Measurements from ENCODE around the gene OOSP3.
"Not testable (repeated sequence)": the region's sequence is repeated elsewhere in the genome, so short reads cannot be mapped to it uniquely, and the experiment has no call there.

OOSP3 gene

GRCh38 chr11:59901306-59901705, 22.7 kb downstream of the OOSP3 start:
- no peaks in the 10 kb centered on the region for H3K36me3 ChIP-seq (ENCODE audit: insufficient read depth, low read length)
- H4K20me1 ChIP-seq (ENCODE audit: insufficient read depth, low read length), result no peaks in the 10 kb centered on the region
- H3K4me2 ChIP-seq (ENCODE audit: low read length), result no peak overlapping the region
- TF ChIP-seq EZH2 (IDR thresholded peaks at IDR 0.05; ENCODE audit: borderline replicate concordance, low read length) (no peak), CTCF (IDR thresholded peaks at IDR 0.05; ENCODE audit: low read length) (no peak)
- H3K79me2 ChIP-seq (ENCODE audit: insufficient read depth, low read length), result no peaks in the 10 kb centered on the region
- no peak overlapping the region for H3K4me3 ChIP-seq (ENCODE audit: low read depth, low read length, poor library complexity, severe bottlenecking)
- no peak overlapping the region for H2AFZ ChIP-seq (ENCODE audit: low read length)
- no peaks in the 10 kb centered on the region for H3K9me2 ChIP-seq (ENCODE audit: low read depth, low read length)
- H3K27ac ChIP-seq (ENCODE audit: low read depth, low read length, poor library complexity, severe bottlenecking), result no peak overlapping the region
- no peaks in the 10 kb centered on the region for H3K4me1 ChIP-seq (ENCODE audit: insufficient read depth, low read length, severe bottlenecking)
- no peaks in the 10 kb centered on the region for H3K9me3 ChIP-seq (ENCODE audit: low read length)
- no peaks in the 10 kb centered on the region for H3F3A ChIP-seq (ENCODE audit: insufficient read depth, low read length)
- no peaks in the 10 kb centered on the region for H3K27me3 ChIP-seq (ENCODE audit: insufficient read depth, low read length)
- no peak overlapping the region for H3K9ac ChIP-seq (ENCODE audit: low read length)

- not testable (repeated sequence) for H3K27ac ChIP-seq (ENCODE audit: low read depth, low read length, poor library complexity, severe bottlenecking); H3K4me1 ChIP-seq (ENCODE audit: insufficient read depth, low read length, severe bottlenecking); H3K27me3 ChIP-seq (ENCODE audit: insufficient read depth, low read length); H3K36me3 ChIP-seq (ENCODE audit: insufficient read depth, low read length); H3K4me2 ChIP-seq (ENCODE audit: low read length); H4K20me1 ChIP-seq (ENCODE audit: insufficient read depth, low read length); H3K9me2 ChIP-seq (ENCODE audit: low read depth, low read length); H2AFZ ChIP-seq (ENCODE audit: low read length); H3K9me3 ChIP-seq (ENCODE audit: low read length); H3K79me2 ChIP-seq (ENCODE audit: insufficient read depth, low read length); H3K4me3 ChIP-seq (ENCODE audit: low read depth, low read length, poor library complexity, severe bottlenecking); H3F3A ChIP-seq (ENCODE audit: insufficient read depth, low read length); H3K9ac ChIP-seq (ENCODE audit: low read length)
These were observed 25.0 kb downstream of the OOSP3 start for GRCh38 chr11:59903569-59903968.

GRCh38 chr11:59918480-59918879, 39.9 kb downstream of the OOSP3 start:
- Histone ChIP-seq H3K9ac (ENCODE audit: low read length) (no peak overlapping the region), H4K20me1 (ENCODE audit: insufficient read depth, low read length) (no peaks in the 10 kb centered on the region), H3K4me2 (ENCODE audit: low read length) (no peak overlapping the region), H2AFZ (ENCODE audit: low read length) (no peak overlapping the region), H3K27me3 (ENCODE audit: insufficient read depth, low read length) (no peaks in the 10 kb centered on the region), H3K9me3 (ENCODE audit: low read length) (peaks cover 8% of the 10 kb centered on the region; the same call in 1 of the 2 replicates), H3K4me3 (ENCODE audit: low read depth, low read length, poor library complexity, severe bottlenecking) (no peak overlapping the region), H3K79me2 (ENCODE audit: insufficient read depth, low read length) (no peaks in the 10 kb centered on the region), H3F3A (ENCODE audit: insufficient read depth, low read length) (no peaks in the 10 kb centered on the region), H3K27ac (ENCODE audit: low read depth, low read length, poor library complexity, severe bottlenecking) (no peak overlapping the region), H3K36me3 (ENCODE audit: insufficient read depth, low read length) (no peaks in the 10 kb centered on the region), H3K9me2 (ENCODE audit: low read depth, low read length) (no peaks in the 10 kb centered on the region), H3K4me1 (ENCODE audit: insufficient read depth, low read length, severe bottlenecking) (no peaks in the 10 kb centered on the region)
- TF ChIP-seq CTCF (IDR thresholded peaks at IDR 0.05; ENCODE audit: low read length) (no peak), EZH2 (IDR thresholded peaks at IDR 0.05; ENCODE audit: borderline replicate concordance, low read length) (no peak)

GRCh38 chr11:59918987-59919589, 40.5 kb downstream of the OOSP3 start:
- Histone ChIP-seq H3F3A (ENCODE audit: insufficient read depth, low read length) (no peaks in the 10 kb centered on the region), H2AFZ (ENCODE audit: low read length) (no peak overlapping the region), H3K4me2 (ENCODE audit: low read length) (no peak overlapping the region), H3K9me3 (ENCODE audit: low read length) (peaks cover 10% of the 10 kb centered on the region), H3K27me3 (ENCODE audit: insufficient read depth, low read length) (no peaks in the 10 kb centered on the region), H3K4me1 (ENCODE audit: insufficient read depth, low read length, severe bottlenecking) (no peaks in the 10 kb centered on the region), H3K27ac (ENCODE audit: low read depth, low read length, poor library complexity, severe bottlenecking) (no peak overlapping the region), H3K4me3 (ENCODE audit: low read depth, low read length, poor library complexity, severe bottlenecking) (no peak overlapping the region), H4K20me1 (ENCODE audit: insufficient read depth, low read length) (no peaks in the 10 kb centered on the region), H3K79me2 (ENCODE audit: insufficient read depth, low read length) (no peaks in the 10 kb centered on the region), H3K9me2 (ENCODE audit: low read depth, low read length) (no peaks in the 10 kb centered on the region), H3K9ac (ENCODE audit: low read length) (no peak overlapping the region), H3K36me3 (ENCODE audit: insufficient read depth, low read length) (no peaks in the 10 kb centered on the region)
- TF ChIP-seq CTCF (IDR thresholded peaks at IDR 0.05; ENCODE audit: low read length), result peak; percentile 65
- no peak for TF ChIP-seq EZH2 (IDR thresholded peaks at IDR 0.05; ENCODE audit: borderline replicate concordance, low read length)

All from OCI-LY1 (cell line).